Measurements from ENCODE around the gene DNAH3. TPM values are rescaled to one million over a fixed set of nuclear protein-coding genes. Genes with fewer than 3 reads are reported as not detected.

The DNAH3 gene
- total and polyA plus RNA-seq, 2 of the 8 experiments (the other 6 are each of a cell fraction or from before 2014, with no cell fraction given), result 0.57 to 0.71 TPM

- H3K4me3 ChIP-seq (ENCODE audit: extremely low read depth in 1 of 4, insufficient read depth in 2 of 4, low read depth in 3 of 4, low read length in 4 of 4), result no peak overlapping the region
- H3K4ac ChIP-seq (replicated peaks; ENCODE audit: insufficient read length, low read depth, low read length), result no peak overlapping the region
- H3K9ac ChIP-seq (replicated peaks in 1 of 4; ENCODE audit: extremely low read depth in 1 of 4, low read depth in 3 of 4, low read length in 3 of 4), result no peak overlapping the region
- H3K79me1 ChIP-seq (ENCODE audit: low read depth, low read length), result no peaks in the 10 kb centered on the region
- no peak overlapping the region for H4K5ac ChIP-seq (ENCODE audit: insufficient read length, low read depth, low read length)
- no peaks in the 10 kb centered on the region for H4K20me1 ChIP-seq (replicated peaks in 1 of 2; ENCODE audit: control insufficient read depth in 1 of 2, insufficient read depth in 2 of 2, low read length in 2 of 2)
- H2BK15ac ChIP-seq (ENCODE audit: low read length), result no peak overlapping the region
- no peak overlapping the region for H3K14ac ChIP-seq (ENCODE audit: insufficient read length)
- no peak overlapping the region for H3K27ac ChIP-seq (ENCODE audit: low read depth, low read length)
- TF ChIP-seq SIRT6 (IDR thresholded peaks at IDR 0.05; ENCODE audit: low read length), result no peak
- TF ChIP-seq CHD1 (IDR thresholded peaks at IDR 0.05; ENCODE audit: low read depth, low read length), result no peak
- no peak for TF ChIP-seq KDM4A (IDR thresholded peaks at IDR 0.05; ENCODE audit: low read depth, low read length, severe bottlenecking)
- no peak for TF ChIP-seq POU5F1 (IDR thresholded peaks at IDR 0.05; ENCODE audit: low read depth, low read length)
- TF ChIP-seq JUND (IDR thresholded peaks at IDR 0.05; ENCODE audit: low read length), result no peak
- TF ChIP-seq HDAC2 (IDR thresholded peaks at IDR 0.05; ENCODE audit: borderline replicate concordance in 1 of 2, low read depth in 2 of 2, low read length in 2 of 2), result no peak
- no peak for TF ChIP-seq SP1 (IDR thresholded peaks at IDR 0.05; ENCODE audit: low read depth, low read length)
- TF ChIP-seq RAD21 (IDR thresholded peaks at IDR 0.05 in 1 of 2, conservative IDR thresholded peaks at IDR 0.05 in 1 of 2; ENCODE audit: low read depth in 2 of 2, low read length in 2 of 2), result no peak
- TF ChIP-seq KDM1A (IDR thresholded peaks at IDR 0.05; ENCODE audit: borderline replicate concordance, low read length), result no peak
- TF ChIP-seq NRF1 (IDR thresholded peaks at IDR 0.05; ENCODE audit: low read depth, low read length), result no peak
- TF ChIP-seq TCF12 (IDR thresholded peaks at IDR 0.05; ENCODE audit: low read depth, low read length), result no peak
- no peak for TF ChIP-seq CHD2 (IDR thresholded peaks at IDR 0.05; ENCODE audit: low read length)
- no peak for TF ChIP-seq CREB1 (IDR thresholded peaks at IDR 0.05)
- no peak for DNase-seq (ENCODE audit: low read depth in 1 of 2, low spot score in 2 of 2)
- no peak overlapping the region for H3K18ac ChIP-seq (ENCODE audit: extremely low read depth, low read length)
- no peak overlapping the region for H4K91ac ChIP-seq (replicated peaks; ENCODE audit: insufficient read length, low read length)
- no peak overlapping the region for H2BK20ac ChIP-seq (ENCODE audit: low read length)
- H2AFZ ChIP-seq (ENCODE audit: low read length), result no peak overlapping the region
- 93% methylated on average over 12 of the region's 12 CpGs; no CpG with 5 or more reads in 1 of the 2 experiments for WGBS, 2 experiments (ENCODE audit: extremely low coverage in 1 of 2, insufficient coverage in 1 of 2, insufficient read length in 1 of 2, insufficient replicate concordance in 2 of 2, low coverage in 1 of 2, low lambda C conversion rate in 2 of 2, missing lambda C conversion rate in 1 of 2)
- H2AK5ac ChIP-seq (ENCODE audit: low read depth, low read length), result no peak overlapping the region
- POLR2A ChIA-PET (ENCODE audit: partially characterized antibody), result interaction anchor here (0.6 to 1.0 kb wide), 2 partner anchors 15 to 1144 kb away, joined by 3 read pairs; no protein-coding TSS in a partner anchor
- H4K8ac ChIP-seq (ENCODE audit: extremely low read depth, insufficient read depth, low read length), result no peak overlapping the region
- no peak overlapping the region for H3K23ac ChIP-seq (ENCODE audit: insufficient read length)
- no peak overlapping the region for H3K56ac ChIP-seq (replicated peaks; ENCODE audit: insufficient read length, low read depth, low read length)
- peaks cover 0 to 2% (median 0%) of the 10 kb centered on the region in 4 experiments; a peak in 2 of 7 replicates for H3K27me3 ChIP-seq (replicated peaks in 1 of 4; ENCODE audit: control insufficient read depth in 3 of 4, extremely low read depth in 1 of 4, insufficient read depth in 3 of 4, low read length in 3 of 4)
- CTCF ChIA-PET (ENCODE audit: partially characterized antibody), result interaction anchor here (0.7 to 5.1 kb wide), 6 partner anchors 17 to 115 kb away, joined by 3 to 20 read pairs (median 8); partner anchors contain the start of gene CRYM
- H3K79me2 ChIP-seq (ENCODE audit: control insufficient read depth in 1 of 2, insufficient read depth in 2 of 2, low read length in 2 of 2), result no peaks in the 10 kb centered on the region
- H3K9me3 ChIP-seq (ENCODE audit: insufficient read depth in 2 of 2, low read depth in 1 of 2, low read length in 1 of 2), result peaks cover 10% of the 10 kb centered on the region in 2 experiments
- H2BK12ac ChIP-seq (ENCODE audit: low read depth, low read length), result no peak overlapping the region
- H2BK5ac ChIP-seq (ENCODE audit: low read depth, low read length), result no peak overlapping the region
- no peak overlapping the region for H3K4me2 ChIP-seq (ENCODE audit: insufficient read depth in 1 of 2, low read depth in 2 of 2, low read length in 2 of 2)
- peaks cover 1 to 20% (median 14%) of the 10 kb centered on the region in 4 experiments for H3K36me3 ChIP-seq (ENCODE audit: control insufficient read depth in 2 of 4, insufficient read depth in 4 of 4, low read length in 3 of 4)
- no peak overlapping the region for H2BK120ac ChIP-seq (replicated peaks; ENCODE audit: low read depth, low read length)
- FAIRE-seq, result no peak
- no peaks in the 10 kb centered on the region for H3K4me1 ChIP-seq (replicated peaks in 1 of 4; ENCODE audit: control insufficient read depth in 3 of 4, insufficient read depth in 4 of 4, low read length in 3 of 4)
- H3K23me2 ChIP-seq (ENCODE audit: low read depth, low read length), result no peaks in the 10 kb centered on the region
Observed at GRCh38 chr16:21185659-21186325, 35.1 kb upstream of the DNAH3 start.

Data from H1 (cell line).